DOHH2 (cell line): ENCODE results near the gene DCLRE1B.

Experiments
- EZH2phosphoT487 ChIP-seq: fragments of 200-600 bp; sonication (generic); IDR thresholded peaks from 2 replicates; pipeline ENCODE4 v1.6.1; 2017; ENCODE audit warnings: borderline replicate concordance, mild to moderate bottlenecking, antibody characterized with exemption, low read length, moderate library complexity, mixed read lengths
- TF ChIP-seq, protein P1 (sequence below): fragments of 200-600 bp; sonication (generic); IDR thresholded peaks from one replicate; pipeline ENCODE4 v1.5.1; 2014; ENCODE audit warnings: antibody characterized with exemption, mild to moderate bottlenecking, low read depth, low read length; ENCODE audit not compliant: poor library complexity, severe bottlenecking

DNA sequence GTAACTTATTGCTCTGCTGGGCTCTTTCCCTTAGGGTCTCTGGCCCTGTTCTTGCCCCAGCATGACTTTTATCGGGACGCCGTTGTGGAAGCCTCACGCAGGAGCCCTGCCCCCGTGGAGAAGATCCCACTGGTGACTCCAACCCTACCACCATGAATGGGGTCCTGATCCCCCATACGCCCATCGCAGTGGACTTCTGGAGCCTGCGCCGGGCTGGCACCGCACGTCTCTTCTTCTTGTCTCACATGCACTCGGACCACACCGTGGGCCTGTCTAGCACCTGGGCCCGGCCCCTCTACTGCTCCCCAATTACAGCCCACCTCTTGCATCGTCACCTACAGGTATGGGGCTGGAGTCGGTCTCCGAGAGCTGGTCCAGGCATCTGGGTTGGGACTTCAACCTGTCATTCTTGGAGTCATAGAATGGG, 322 bp downstream of the DCLRE1B start:
- TF ChIP-seq, protein P1, sequence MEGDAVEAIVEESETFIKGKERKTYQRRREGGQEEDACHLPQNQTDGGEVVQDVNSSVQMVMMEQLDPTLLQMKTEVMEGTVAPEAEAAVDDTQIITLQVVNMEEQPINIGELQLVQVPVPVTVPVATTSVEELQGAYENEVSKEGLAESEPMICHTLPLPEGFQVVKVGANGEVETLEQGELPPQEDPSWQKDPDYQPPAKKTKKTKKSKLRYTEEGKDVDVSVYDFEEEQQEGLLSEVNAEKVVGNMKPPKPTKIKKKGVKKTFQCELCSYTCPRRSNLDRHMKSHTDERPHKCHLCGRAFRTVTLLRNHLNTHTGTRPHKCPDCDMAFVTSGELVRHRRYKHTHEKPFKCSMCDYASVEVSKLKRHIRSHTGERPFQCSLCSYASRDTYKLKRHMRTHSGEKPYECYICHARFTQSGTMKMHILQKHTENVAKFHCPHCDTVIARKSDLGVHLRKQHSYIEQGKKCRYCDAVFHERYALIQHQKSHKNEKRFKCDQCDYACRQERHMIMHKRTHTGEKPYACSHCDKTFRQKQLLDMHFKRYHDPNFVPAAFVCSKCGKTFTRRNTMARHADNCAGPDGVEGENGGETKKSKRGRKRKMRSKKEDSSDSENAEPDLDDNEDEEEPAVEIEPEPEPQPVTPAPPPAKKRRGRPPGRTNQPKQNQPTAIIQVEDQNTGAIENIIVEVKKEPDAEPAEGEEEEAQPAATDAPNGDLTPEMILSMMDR: no peak
- TF ChIP-seq EZH2phosphoT487: no peak
